H1 (cell line): ENCODE results near the gene GALNTL6. TPM values are rescaled to one million over a fixed set of nuclear protein-coding genes. Genes with fewer than 3 reads are reported as not detected.

ENCODE experiments used
- CTCF ChIA-PET: fragments of 300-600 bp; sonication (Branson Sonifier 250); formaldehyde crosslinking; loops from one replicate; lab custom pipeline; 2021; ENCODE audit not compliant: partially characterized antibody; lab: Charles Lee
- POLR2A ChIA-PET: fragments of 300-600 bp; sonication (Branson Sonifier 250); formaldehyde crosslinking; loops from one replicate; lab custom pipeline; 2021; ENCODE audit warnings: inconsistent platforms; ENCODE audit not compliant: partially characterized antibody; lab: Charles Lee
- DNase-seq, 2 experiments: peaks; one replicate each; pipeline versions ENCODE4 v3.0.0 to v3.0.0-alpha.2; 2010 to 2022; ENCODE audit warnings: low spot score in 2 of 2, low read depth in 1 of 2, mixed read lengths in 1 of 2
- FAIRE-seq: peaks from 2 replicates; lab custom pipeline; 2011; peaks lifted over from hg19 to GRCh38; lab: Jason Lieb, UNC
- H2AFZ ChIP-seq: 2 replicates; pipeline ENCODE4 v1.8.1; 2012; ENCODE audit warnings: low read length, inconsistent platforms
- H2AK5ac ChIP-seq: 2 replicates; pipeline ENCODE4 v1.6.1; 2013; ENCODE audit warnings: low read depth, low read length
- H2BK120ac ChIP-seq: replicated peaks from 2 replicates; pipeline ENCODE3; 2013; ENCODE audit warnings: low read depth, low read length, inconsistent platforms
- H2BK12ac ChIP-seq: 2 replicates; pipeline ENCODE4 v1.6.1; 2013; ENCODE audit warnings: low read depth, low read length
- H2BK15ac ChIP-seq: 2 replicates; pipeline ENCODE4 v1.6.1; 2013; ENCODE audit warnings: low read length
- H2BK20ac ChIP-seq: 2 replicates; pipeline ENCODE4 v1.6.1; 2013; ENCODE audit warnings: low read length
- H2BK5ac ChIP-seq: 2 replicates; pipeline ENCODE4 v1.6.1; 2013; ENCODE audit warnings: low read depth, low read length
- H3K14ac ChIP-seq: 2 replicates; pipeline ENCODE4 v1.6.1; 2013; ENCODE audit warnings: inconsistent platforms; ENCODE audit not compliant: insufficient read length
- H3K18ac ChIP-seq: 2 replicates; pipeline ENCODE4 v1.6.1; 2013; ENCODE audit warnings: low read length; ENCODE audit errors: extremely low read depth
- H3K23ac ChIP-seq: 2 replicates; pipeline ENCODE4 v1.6.1; 2013; ENCODE audit warnings: inconsistent platforms; ENCODE audit not compliant: insufficient read length
- H3K23me2 ChIP-seq: 2 replicates; pipeline ENCODE4 v1.6.1; 2013; ENCODE audit warnings: low read depth, low read length
- H3K27ac ChIP-seq: 2 replicates; pipeline ENCODE4 v1.6.1; 2011; ENCODE audit warnings: low read depth, low read length, inconsistent platforms
- H3K27me3 ChIP-seq, 4 experiments: replicated peaks in 1 of 4; 1 replicate in 1 of 4; 2 replicates in 3 of 4; pipeline versions ENCODE4 v1.6.1 to v1.8.1; 2011 to 2013; ENCODE audit warnings: low read length in 3 of 4, mild to moderate bottlenecking in 3 of 4, inconsistent platforms in 2 of 4, mixed read lengths in 2 of 4, moderate library complexity in 1 of 4; ENCODE audit not compliant: control insufficient read depth in 3 of 4, insufficient read depth in 3 of 4; ENCODE audit errors: extremely low read depth in 1 of 4
- H3K36me3 ChIP-seq, 4 experiments: 2 replicates each; pipeline versions ENCODE4 v1.6.1 to v1.8.1; 2011 to 2013; ENCODE audit warnings: mild to moderate bottlenecking in 4 of 4, low read length in 3 of 4, moderate library complexity in 2 of 4, control low read depth in 1 of 4, inconsistent platforms in 1 of 4; ENCODE audit not compliant: insufficient read depth in 4 of 4, control insufficient read depth in 2 of 4
- H3K4ac ChIP-seq: replicated peaks from 2 replicates; pipeline ENCODE3; 2013; ENCODE audit warnings: low read length, low read depth, mixed read lengths, inconsistent platforms; ENCODE audit not compliant: insufficient read length
- H3K4me1 ChIP-seq, 4 experiments: replicated peaks in 1 of 4; 1 replicate in 1 of 4; 2 replicates in 3 of 4; pipeline versions ENCODE4 v1.6.1 to v1.8.1; 2011 to 2013; ENCODE audit warnings: low read length in 3 of 4, inconsistent platforms in 2 of 4, mixed read lengths in 1 of 4; ENCODE audit not compliant: insufficient read depth in 4 of 4, control insufficient read depth in 3 of 4
- H3K4me2 ChIP-seq, 2 experiments: 2 replicates each; pipeline versions ENCODE4 v1.6.1 to v1.8.1; 2011 to 2013; ENCODE audit warnings: low read depth in 2 of 2, low read length in 2 of 2, control low read depth in 1 of 2, inconsistent platforms in 1 of 2, mild to moderate bottlenecking in 1 of 2; ENCODE audit not compliant: insufficient read depth in 1 of 2
- H3K4me3 ChIP-seq, 4 experiments: fragments of 200-600, 300-600 bp in 1 of 4; sonication (generic), shearing (Covaris generic), sonication (Bioruptor Twin) in 1 of 4; 2 replicates each; pipeline versions ENCODE4 v1.5.1 to v1.8.1; 2011 to 2016; ENCODE audit warnings: low read length in 4 of 4, low read depth in 3 of 4, control low read depth in 2 of 4, inconsistent platforms in 2 of 4, mild to moderate bottlenecking in 2 of 4, mixed read lengths in 1 of 4, moderate library complexity in 1 of 4; ENCODE audit not compliant: insufficient read depth in 2 of 4; ENCODE audit errors: extremely low read depth in 1 of 4
- H3K56ac ChIP-seq: replicated peaks from 2 replicates; pipeline ENCODE3; 2013; ENCODE audit warnings: low read depth, mild to moderate bottlenecking, mixed read lengths, low read length, inconsistent platforms; ENCODE audit not compliant: insufficient read length
- H3K79me1 ChIP-seq: 2 replicates; pipeline ENCODE4 v1.6.1; 2013; ENCODE audit warnings: low read depth, low read length, control low read depth
- H3K79me2 ChIP-seq, 2 experiments: 2 replicates each; pipeline versions ENCODE4 v1.6.1 to v1.8.1; 2012 to 2013; ENCODE audit warnings: low read length in 2 of 2, mild to moderate bottlenecking in 2 of 2, inconsistent platforms in 1 of 2; ENCODE audit not compliant: insufficient read depth in 2 of 2, control insufficient read depth in 1 of 2
- H3K9ac ChIP-seq, 4 experiments: replicated peaks in 1 of 4; 1 replicate in 1 of 4; 2 replicates in 3 of 4; pipeline versions ENCODE4 v1.6.1 to v1.8.1; 2011 to 2013; ENCODE audit warnings: low read depth in 3 of 4, low read length in 3 of 4, control low read depth in 2 of 4, mild to moderate bottlenecking in 2 of 4, moderate library complexity in 2 of 4, inconsistent platforms in 1 of 4; ENCODE audit errors: extremely low read depth in 1 of 4
- H3K9me3 ChIP-seq, 2 experiments: 2 replicates each; pipeline versions ENCODE4 v1.6.1 to v1.8.1; 2012 to 2013; ENCODE audit warnings: mild to moderate bottlenecking in 2 of 2, moderate library complexity in 2 of 2, control low read depth in 1 of 2, inconsistent platforms in 1 of 2, low read depth in 1 of 2, low read length in 1 of 2, mixed read lengths in 1 of 2; ENCODE audit not compliant: insufficient read depth in 2 of 2
- H4K20me1 ChIP-seq, 2 experiments: replicated peaks in 1 of 2; 2 replicates each; pipeline versions ENCODE3 to v1.8.1; 2011 to 2013; ENCODE audit warnings: inconsistent platforms in 2 of 2, low read length in 2 of 2, mild to moderate bottlenecking in 1 of 2; ENCODE audit not compliant: insufficient read depth in 2 of 2, control insufficient read depth in 1 of 2
- H4K5ac ChIP-seq: 2 replicates; pipeline ENCODE4 v1.6.1; 2013; ENCODE audit warnings: low read length, low read depth, mixed read lengths, inconsistent platforms; ENCODE audit not compliant: insufficient read length
- H4K8ac ChIP-seq: 2 replicates; pipeline ENCODE4 v1.8.0; 2013; ENCODE audit warnings: mild to moderate bottlenecking, moderate library complexity, low read length, inconsistent platforms; ENCODE audit not compliant: insufficient read depth; ENCODE audit errors: extremely low read depth
- H4K91ac ChIP-seq: replicated peaks from 2 replicates; pipeline ENCODE3; 2013; ENCODE audit warnings: low read length, mixed read lengths, inconsistent platforms; ENCODE audit not compliant: insufficient read length
- SIX5 ChIP-seq: IDR thresholded peaks from 2 replicates; pipeline ENCODE4 v1.6.1; 2011; ENCODE audit warnings: mild to moderate bottlenecking, low read depth, low read length
- SP4 ChIP-seq: IDR thresholded peaks from 2 replicates; pipeline ENCODE4 v1.6.1; 2012; ENCODE audit warnings: low read length, inconsistent platforms
- WGBS, 2 experiments: shearing (Covaris generic) in 1 of 2; methylation state at CpG; one replicate each; pipeline versions ENCODE4 v1.1.6 to v1.1.7; 2013 to 2015; ENCODE audit warnings: low lambda C conversion rate in 2 of 2, mixed read lengths in 2 of 2, inconsistent platforms in 1 of 2, low coverage in 1 of 2, missing lambda C conversion rate in 1 of 2; ENCODE audit not compliant: insufficient replicate concordance in 2 of 2, insufficient coverage in 1 of 2, insufficient read length in 1 of 2; ENCODE audit errors: extremely low coverage in 1 of 2, missing lambda C conversion rate in 1 of 2; 5-methylcytosine and 5-hydroxymethylcytosine counted together
- polyA plus RNA-seq, 7 experiments: library from polyadenylated mRNA; depleted of rRNA in 3 of 7; stranded (reverse) in 5 of 7; unstranded in 2 of 7; fragments of >200 nt in 5 of 7; fragments of 200-250 nt in 2 of 7; gene quantifications; 1 replicate in 5 of 7; 2 replicates in 1 of 7; 4 replicates in 1 of 7; pipeline versions ENCODE4 v1.2.1 to v1.2.3, GENCODE V29; 2011 to 2013; ENCODE audit warnings: missing spikeins in 2 of 7, mixed read lengths in 2 of 7
- total RNA-seq: library from RNA; stranded (reverse); fragmentation: NEBNext Ultra II Directional; extraction: Animal tissue kit (Norgen Biotek cat#: 25700); gene quantifications from 2 replicates; pipeline ENCODE4 v1.2.1, GENCODE V29; 2021

GALNTL6 gene
- total and polyA plus RNA-seq, 2 of the 8 experiments (the other 6 are each of a cell fraction or from before 2014, with no cell fraction given): 0.03 to 0.32 TPM

DNA sequence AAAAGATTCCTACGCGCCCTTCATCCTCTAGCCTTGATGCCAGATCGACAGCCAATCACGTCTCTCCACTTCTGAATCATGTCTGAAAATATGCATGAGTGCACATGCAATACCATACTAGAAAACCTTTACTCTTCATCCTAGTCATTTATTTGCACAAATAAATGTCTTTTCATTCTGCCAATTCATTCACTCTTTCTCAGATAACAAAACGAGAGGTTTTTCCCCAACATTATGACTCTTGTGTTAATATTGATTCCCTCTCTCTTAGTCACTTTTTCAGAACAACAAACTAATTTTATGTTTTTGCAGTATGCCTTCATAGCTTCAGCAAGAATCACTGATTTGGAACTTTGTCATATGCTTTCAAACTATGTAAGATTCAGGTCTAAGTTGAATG is 806.0 kb downstream of the GALNTL6 start:
- DNase-seq (no peak), FAIRE-seq (no peak)
- Histone ChIP-seq H3K4ac (no peak overlapping the region), H3K79me2 (no peaks in the 10 kb centered on the region), H2BK12ac (no peak overlapping the region), H3K27ac (no peak overlapping the region), H3K9me3 (no peaks in the 10 kb centered on the region), H3K14ac (no peak overlapping the region), H4K8ac (no peak overlapping the region), H3K56ac (no peak overlapping the region), H3K36me3 (no peaks in the 10 kb centered on the region), H3K23ac (no peak overlapping the region), H4K5ac (no peak overlapping the region), H2BK20ac (no peak overlapping the region), H3K23me2 (no peaks in the 10 kb centered on the region), H2BK5ac (no peak overlapping the region), H3K18ac (no peak overlapping the region), H2AK5ac (no peak overlapping the region), H3K4me2 (no peak overlapping the region), H2AFZ (no peak overlapping the region), H4K20me1 (no peaks in the 10 kb centered on the region), H4K91ac (no peak overlapping the region), H3K27me3 (no peaks in the 10 kb centered on the region), H3K9ac (no peak overlapping the region), H3K4me3 (no peak overlapping the region), H3K79me1 (no peaks in the 10 kb centered on the region), H3K4me1 (no peaks in the 10 kb centered on the region), H2BK120ac (no peak overlapping the region), H2BK15ac (no peak overlapping the region)
- ChIA-PET POLR2A (no interaction called here), CTCF (interaction anchor here (0.6 kb wide), 1 partner anchor 10 kb away, joined by 4 read pairs; no protein-coding TSS in a partner anchor)
- no peak for TF ChIP-seq SP4
- TF ChIP-seq SIX5: no peak
- 94% methylated on average over 5 of the region's 5 CpGs; no CpG with 5 or more reads in 1 of the 2 experiments for WGBS, 2 experiments
